ENCODE results near the gene RAPH1. TPM values are rescaled to one million over a fixed set of nuclear protein-coding genes. Genes with fewer than 3 reads are reported as not detected.

Gene RAPH1
- total RNA-seq, 1 donor from 2014 or later: 25.7 TPM

- H3K9me3 Mint-ChIP-seq: no peaks in the 10 kb centered on the region
- H3K36me3 Mint-ChIP-seq (ENCODE audit: low read depth): peaks cover 6% of the 10 kb centered on the region
- no peak overlapping the region for H3K4me3 Mint-ChIP-seq
- H3K27ac Mint-ChIP-seq (ENCODE audit: unreplicated experiment): no peak overlapping the region
- no peak for TF ChIP-seq CTCF (conservative IDR thresholded peaks at IDR 0.05)
- no peaks in the 10 kb centered on the region for H3K27me3 Mint-ChIP-seq (ENCODE audit: low read depth)
- H3K4me1 Mint-ChIP-seq: peaks cover 5% of the 10 kb centered on the region
- DNase-seq (ENCODE audit: low read depth, low spot score): no peak
These were observed 89.0 kb downstream of the RAPH1 start for GRCh38 chr2:203446071-203446481.

GRCh38 chr2:203444738-203445137 lies 90.4 kb downstream of the RAPH1 start:
- no peak for TF ChIP-seq CTCF (conservative IDR thresholded peaks at IDR 0.05)
- no peaks in the 10 kb centered on the region for H3K27me3 Mint-ChIP-seq (ENCODE audit: low read depth)
- peaks cover 6% of the 10 kb centered on the region for H3K4me1 Mint-ChIP-seq
- H3K27ac Mint-ChIP-seq (ENCODE audit: unreplicated experiment): no peak overlapping the region
- DNase-seq (ENCODE audit: low read depth, low spot score): no peak
- H3K9me3 Mint-ChIP-seq: no peaks in the 10 kb centered on the region
- no peak overlapping the region for H3K4me3 Mint-ChIP-seq
- H3K36me3 Mint-ChIP-seq (ENCODE audit: low read depth): peaks cover 7% of the 10 kb centered on the region

DNA sequence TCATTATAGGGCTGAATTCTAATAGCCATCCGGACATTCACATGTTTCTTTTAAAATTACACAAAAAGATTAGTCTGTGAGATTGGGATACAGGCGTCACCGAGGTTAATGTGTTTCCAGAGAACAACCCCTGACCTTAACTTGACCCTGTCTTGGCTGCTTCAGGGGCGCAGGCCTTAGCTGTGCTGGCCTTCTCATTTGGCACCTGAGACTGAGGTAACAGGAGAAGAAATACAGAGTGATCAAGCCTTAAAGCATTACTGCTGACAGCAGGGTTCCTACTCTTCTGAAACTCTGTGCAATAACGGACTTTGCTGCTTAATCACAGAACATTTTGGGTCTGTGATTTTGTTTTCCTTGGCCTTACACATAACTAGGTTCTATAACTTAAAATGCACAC lies 92.6 kb downstream of the RAPH1 start:
- peaks cover 17% of the 10 kb centered on the region for H3K36me3 Mint-ChIP-seq (ENCODE audit: low read depth)
- H3K4me3 Mint-ChIP-seq: no peak overlapping the region
- no peaks in the 10 kb centered on the region for H3K9me3 Mint-ChIP-seq
- H3K27ac Mint-ChIP-seq (ENCODE audit: unreplicated experiment): no peak overlapping the region
- DNase-seq (ENCODE audit: low read depth, low spot score): no peak
- peaks cover 16% of the 10 kb centered on the region for H3K4me1 Mint-ChIP-seq
- TF ChIP-seq CTCF (conservative IDR thresholded peaks at IDR 0.05): no peak
- peaks cover 3% of the 10 kb centered on the region for H3K27me3 Mint-ChIP-seq (ENCODE audit: low read depth)

- TF ChIP-seq CTCF (conservative IDR thresholded peaks at IDR 0.05): no peak
- no peaks in the 10 kb centered on the region for H3K9me3 Mint-ChIP-seq
- no peak overlapping the region for H3K4me3 Mint-ChIP-seq
- peaks cover 17% of the 10 kb centered on the region for H3K36me3 Mint-ChIP-seq (ENCODE audit: low read depth)
- DNase-seq (ENCODE audit: low read depth, low spot score): no peak
- H3K4me1 Mint-ChIP-seq: peaks cover 16% of the 10 kb centered on the region
- H3K27me3 Mint-ChIP-seq (ENCODE audit: low read depth): peaks cover 3% of the 10 kb centered on the region
- peak overlapping the region; percentile 2 for H3K27ac Mint-ChIP-seq (ENCODE audit: unreplicated experiment)
These were observed 93.6 kb downstream of the RAPH1 start for GRCh38 chr2:203441463-203441862.

DNA sequence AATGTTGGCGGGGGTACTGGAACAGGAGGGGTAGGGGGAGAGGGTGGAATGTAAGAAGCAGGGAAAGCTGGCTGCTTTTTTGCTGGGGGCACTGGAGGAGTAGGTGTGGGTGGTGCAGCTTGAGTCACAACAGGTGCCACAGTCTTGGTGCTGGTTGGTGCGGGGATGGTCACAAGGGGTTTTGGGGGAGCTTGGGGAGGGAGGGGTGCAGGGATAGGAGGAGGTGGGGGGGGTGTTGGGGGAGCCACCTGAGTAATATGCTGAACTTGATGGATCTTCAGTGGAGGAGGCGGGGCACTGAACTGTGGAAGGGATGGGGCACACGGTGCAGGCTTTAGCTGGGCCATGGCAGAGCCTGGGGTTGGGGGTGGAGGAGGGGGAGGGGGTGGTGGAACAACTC lies 94.4 kb downstream of the RAPH1 start:
- Mint-ChIP-seq H3K4me3 (no peak overlapping the region), H3K27ac (ENCODE audit: unreplicated experiment) (no peak overlapping the region), H3K36me3 (ENCODE audit: low read depth) (peaks cover 13% of the 10 kb centered on the region), H3K9me3 (no peaks in the 10 kb centered on the region), H3K4me1 (peaks cover 16% of the 10 kb centered on the region), H3K27me3 (ENCODE audit: low read depth) (peaks cover 3% of the 10 kb centered on the region)
- DNase-seq (ENCODE audit: low read depth, low spot score): no peak
- no peak for TF ChIP-seq CTCF (conservative IDR thresholded peaks at IDR 0.05)

DNA sequence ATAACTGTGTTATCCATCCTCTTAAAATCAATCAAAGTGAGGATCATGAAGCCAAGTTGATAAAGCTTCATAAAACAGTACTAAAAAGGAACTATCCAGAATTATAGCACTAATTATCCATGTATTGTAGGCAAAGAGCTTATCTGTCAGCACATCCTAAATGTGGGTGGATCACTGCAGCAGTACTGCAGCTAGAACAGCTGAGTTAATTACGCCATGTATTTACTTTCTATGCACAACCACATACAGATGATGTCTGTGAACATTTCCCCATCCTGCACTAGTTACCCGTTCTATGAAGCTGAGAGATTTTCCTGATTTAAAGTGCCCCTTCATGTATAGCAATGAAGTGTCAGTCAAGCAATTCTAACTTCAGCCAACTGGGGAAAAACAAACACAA lies 96.6 kb downstream of the RAPH1 start:
- peaks cover 3% of the 10 kb centered on the region for H3K27me3 Mint-ChIP-seq (ENCODE audit: low read depth)
- H3K4me3 Mint-ChIP-seq: no peak overlapping the region
- no peak overlapping the region for H3K27ac Mint-ChIP-seq (ENCODE audit: unreplicated experiment)
- no peak for DNase-seq (ENCODE audit: low read depth, low spot score)
- peaks cover 16% of the 10 kb centered on the region for H3K4me1 Mint-ChIP-seq
- H3K36me3 Mint-ChIP-seq (ENCODE audit: low read depth): peaks cover 13% of the 10 kb centered on the region
- no peaks in the 10 kb centered on the region for H3K9me3 Mint-ChIP-seq
- TF ChIP-seq CTCF (conservative IDR thresholded peaks at IDR 0.05): no peak
